ENCODE data around the gene FARS2. TPM values are rescaled to one million over a fixed set of nuclear protein-coding genes. Genes with fewer than 3 reads are reported as not detected.

The FARS2 gene
- total RNA-seq, 1 donor from 2014 or later: 21.9 TPM

GRCh38 chr6:5351552-5352210, 90.4 kb downstream of the FARS2 start:
- no peaks in the 10 kb centered on the region for H3K4me1 Mint-ChIP-seq (ENCODE audit: unreplicated experiment)
- H3K36me3 Mint-ChIP-seq: peaks cover 5% of the 10 kb centered on the region
- no peak overlapping the region for H3K4me3 Mint-ChIP-seq
- no peak for DNase-seq (ENCODE audit: extremely low spot score, unreplicated experiment)
- H3K27ac Mint-ChIP-seq: no peak overlapping the region
- H3K9me3 Mint-ChIP-seq: peaks cover 5% of the 10 kb centered on the region
- no peaks in the 10 kb centered on the region for H3K27me3 Mint-ChIP-seq
- TF ChIP-seq, protein P1, sequence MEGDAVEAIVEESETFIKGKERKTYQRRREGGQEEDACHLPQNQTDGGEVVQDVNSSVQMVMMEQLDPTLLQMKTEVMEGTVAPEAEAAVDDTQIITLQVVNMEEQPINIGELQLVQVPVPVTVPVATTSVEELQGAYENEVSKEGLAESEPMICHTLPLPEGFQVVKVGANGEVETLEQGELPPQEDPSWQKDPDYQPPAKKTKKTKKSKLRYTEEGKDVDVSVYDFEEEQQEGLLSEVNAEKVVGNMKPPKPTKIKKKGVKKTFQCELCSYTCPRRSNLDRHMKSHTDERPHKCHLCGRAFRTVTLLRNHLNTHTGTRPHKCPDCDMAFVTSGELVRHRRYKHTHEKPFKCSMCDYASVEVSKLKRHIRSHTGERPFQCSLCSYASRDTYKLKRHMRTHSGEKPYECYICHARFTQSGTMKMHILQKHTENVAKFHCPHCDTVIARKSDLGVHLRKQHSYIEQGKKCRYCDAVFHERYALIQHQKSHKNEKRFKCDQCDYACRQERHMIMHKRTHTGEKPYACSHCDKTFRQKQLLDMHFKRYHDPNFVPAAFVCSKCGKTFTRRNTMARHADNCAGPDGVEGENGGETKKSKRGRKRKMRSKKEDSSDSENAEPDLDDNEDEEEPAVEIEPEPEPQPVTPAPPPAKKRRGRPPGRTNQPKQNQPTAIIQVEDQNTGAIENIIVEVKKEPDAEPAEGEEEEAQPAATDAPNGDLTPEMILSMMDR (conservative IDR thresholded peaks at IDR 0.05): no peak

- Mint-ChIP-seq H3K36me3 (peaks cover 5% of the 10 kb centered on the region), H3K27ac (no peak overlapping the region), H3K9me3 (no peaks in the 10 kb centered on the region), H3K4me1 (ENCODE audit: unreplicated experiment) (no peaks in the 10 kb centered on the region), H3K27me3 (no peaks in the 10 kb centered on the region), H3K4me3 (no peak overlapping the region)
- TF ChIP-seq, protein P1 (conservative IDR thresholded peaks at IDR 0.05): no peak
- DNase-seq (ENCODE audit: extremely low spot score, unreplicated experiment): no peak
Measured at GRCh38 chr6:5353971-5354370, 92.7 kb downstream of the FARS2 start.

GRCh38 chr6:5357486-5357885, 96.2 kb downstream of the FARS2 start:
- TF ChIP-seq, protein P1 (conservative IDR thresholded peaks at IDR 0.05): no peak
- Mint-ChIP-seq H3K4me3 (no peak overlapping the region), H3K4me1 (ENCODE audit: unreplicated experiment) (no peaks in the 10 kb centered on the region), H3K9me3 (no peaks in the 10 kb centered on the region), H3K36me3 (no peaks in the 10 kb centered on the region), H3K27ac (no peak overlapping the region), H3K27me3 (no peaks in the 10 kb centered on the region)
- no peak for DNase-seq (ENCODE audit: extremely low spot score, unreplicated experiment)

DNA sequence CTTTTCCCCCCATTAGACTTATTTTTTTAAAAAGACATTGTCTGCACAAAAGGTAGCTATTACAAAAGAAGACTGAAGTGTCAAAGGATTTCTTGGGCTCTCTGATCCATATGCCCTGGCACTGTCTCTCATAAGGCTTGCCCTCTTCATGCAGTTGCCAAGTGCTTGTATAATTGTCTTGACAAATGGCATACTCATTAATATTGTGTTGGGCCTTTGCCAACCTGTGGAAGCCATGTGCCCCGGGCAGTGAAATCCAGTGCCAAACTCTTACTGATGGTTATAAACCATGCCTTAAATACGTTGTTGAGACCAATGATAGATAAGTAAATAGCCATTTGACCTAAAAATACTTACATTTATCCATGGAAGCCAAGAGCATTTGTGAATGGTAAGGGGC, 98.1 kb downstream of the FARS2 start:
- no peaks in the 10 kb centered on the region for H3K27me3 Mint-ChIP-seq
- TF ChIP-seq, protein P1 (conservative IDR thresholded peaks at IDR 0.05): no peak
- H3K4me1 Mint-ChIP-seq (ENCODE audit: unreplicated experiment): no peaks in the 10 kb centered on the region
- no peak overlapping the region for H3K27ac Mint-ChIP-seq
- DNase-seq (ENCODE audit: extremely low spot score, unreplicated experiment): no peak
- H3K4me3 Mint-ChIP-seq: no peak overlapping the region
- H3K9me3 Mint-ChIP-seq: no peaks in the 10 kb centered on the region
- peaks cover 6% of the 10 kb centered on the region for H3K36me3 Mint-ChIP-seq

DNA sequence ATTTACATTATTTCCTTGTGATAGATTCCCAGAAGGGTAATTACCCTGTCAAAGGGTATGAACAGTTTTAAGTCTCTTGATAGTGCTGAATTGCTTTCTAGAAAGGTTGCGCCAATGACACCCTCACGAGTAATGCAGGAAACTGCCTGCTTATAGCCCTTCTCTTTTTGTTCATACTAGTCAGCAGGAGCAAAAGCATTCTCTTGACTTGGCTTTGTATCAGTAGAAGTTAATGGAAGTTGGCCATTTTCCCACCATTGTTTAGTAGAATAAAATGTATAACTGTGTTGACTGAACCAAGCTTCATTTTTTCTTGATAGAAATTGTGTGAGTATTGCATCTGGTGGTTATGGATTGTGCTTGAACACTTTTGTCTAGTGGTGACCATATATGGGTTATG, 100.1 kb downstream of the FARS2 start:
- no peaks in the 10 kb centered on the region for H3K27me3 Mint-ChIP-seq
- TF ChIP-seq, protein P1 (conservative IDR thresholded peaks at IDR 0.05): no peak
- no peak overlapping the region for H3K4me3 Mint-ChIP-seq
- H3K27ac Mint-ChIP-seq: no peak overlapping the region
- no peaks in the 10 kb centered on the region for H3K9me3 Mint-ChIP-seq
- H3K36me3 Mint-ChIP-seq: peaks cover 6% of the 10 kb centered on the region
- no peak for DNase-seq (ENCODE audit: extremely low spot score, unreplicated experiment)
- H3K4me1 Mint-ChIP-seq (ENCODE audit: unreplicated experiment): no peaks in the 10 kb centered on the region
